HCT116 (cell line): ENCODE results near the gene SFTPA1. TPM values are rescaled to one million over a fixed set of nuclear protein-coding genes. Genes with fewer than 3 reads are reported as not detected.

Experiments used
- ATAC-seq: fragments of 200-7000 bp; cut with Tn5 transposase; 2 replicates; pipeline ENCODE4 v1.9.1; 2020; ENCODE audit warnings: mild to moderate bottlenecking, moderate library complexity
- BruUV-seq: library from RNA; stranded (reverse); fragments of 400-500 nt; replicated peaks from 2 replicates; lab custom pipeline; 2021; lab: Mats Ljungman, UMichigan
- CTCF ChIA-PET: fragments of 300-600 bp; sonication (Branson Sonifier 250); formaldehyde crosslinking; loops from one replicate; lab custom pipeline; 2021; ENCODE audit warnings: antibody characterized with exemption; lab: Charles Lee
- POLR2A ChIA-PET: fragments of 300-600, 350-600 bp; sonication (Branson Sonifier 250); formaldehyde crosslinking; loops from one replicate; lab custom pipeline; 2021; ENCODE audit warnings: antibody characterized with exemption; lab: Charles Lee
- RAD21 ChIA-PET, 2 experiments: fragments of 300-600 bp; sonication (Branson Sonifier 250); formaldehyde crosslinking; loops; one replicate each; lab custom pipeline; 2023; ENCODE audit warnings: low total read pairs in 2 of 2; ENCODE audit not compliant: uncharacterized antibody in 2 of 2, unreplicated experiment in 2 of 2, low non-redundant PET in 1 of 2; lab: Charles Lee
- DNase-seq: peaks from one replicate; pipeline ENCODE4 v3.0.0-alpha.2; 2010; ENCODE audit warnings: low read depth, low spot score
- H2AFZ ChIP-seq: fragments of 200-600 bp; shearing (Covaris generic), sonication (generic); 2 replicates; pipeline ENCODE4 v1.6.1; 2017; ENCODE audit warnings: low read depth, mixed run types, mixed read lengths, antibody characterized with exemption, low read length; ENCODE audit not compliant: poor library complexity, severe bottlenecking
- H3K27ac ChIP-seq: 2 replicates; pipeline ENCODE4 v1.5.1; 2012; ENCODE audit warnings: low read depth, low read length
- H3K27me3 ChIP-seq: fragments of 200-600 bp; sonication (generic); 2 replicates; pipeline ENCODE4 v1.6.1; 2016; ENCODE audit warnings: mixed run types, low read length, mixed read lengths; ENCODE audit not compliant: insufficient read depth
- H3K36me3 ChIP-seq, 2 experiments: fragments of 200-500 bp in 1 of 2; fragments of 200-600 bp in 1 of 2; sonication (Bioruptor generic) in 1 of 2; sonication (generic) in 1 of 2; 2 replicates each; pipeline versions ENCODE4 v1.5.1 to v1.6.1; 2014 to 2016; ENCODE audit warnings: low read length in 2 of 2, inconsistent platforms in 1 of 2, mixed read lengths in 1 of 2, mixed run types in 1 of 2; ENCODE audit not compliant: insufficient read depth in 2 of 2, control insufficient read depth in 1 of 2
- H3K4me1 ChIP-seq, 2 experiments: fragments of 200-600 bp in 1 of 2; sonication (generic) in 1 of 2; 2 replicates each; pipeline versions ENCODE4 v1.5.1 to v1.6.1; 2012 to 2017; ENCODE audit warnings: low read length in 2 of 2, inconsistent platforms in 1 of 2, mild to moderate bottlenecking in 1 of 2, mixed read lengths in 1 of 2, mixed run types in 1 of 2, moderate library complexity in 1 of 2; ENCODE audit not compliant: insufficient read depth in 2 of 2, control insufficient read depth in 1 of 2
- H3K4me2 ChIP-seq: fragments of 200-600 bp; sonication (generic); 2 replicates; pipeline ENCODE4 v1.6.1; 2017; ENCODE audit warnings: mixed run types, low read length, mixed read lengths
- H3K4me3 ChIP-seq, 2 experiments: fragments of 200-600 bp in 1 of 2; sonication (generic) in 1 of 2; replicated peaks in 1 of 2; 2 replicates each; pipeline ENCODE4 v1.5.1; 2011 to 2016; ENCODE audit warnings: low read length in 2 of 2, control low read depth in 1 of 2, low read depth in 1 of 2, mild to moderate bottlenecking in 1 of 2, mixed read lengths in 1 of 2, mixed run types in 1 of 2
- H3K79me2 ChIP-seq: fragments of 200-600 bp; sonication (generic); 2 replicates; pipeline ENCODE4 v1.6.1; 2017; ENCODE audit warnings: mild to moderate bottlenecking, mixed run types, low read length, moderate library complexity, mixed read lengths; ENCODE audit not compliant: insufficient read depth
- H3K9ac ChIP-seq: fragments of 200-600 bp; sonication (generic); 2 replicates; pipeline ENCODE4 v1.6.1; 2016; ENCODE audit warnings: low read length, mixed read lengths
- H3K9me2 ChIP-seq: fragments of 200-600 bp; sonication (generic), shearing (Covaris generic); 2 replicates; pipeline ENCODE4 v1.6.1; 2017; ENCODE audit warnings: mixed run types, mild to moderate bottlenecking, moderate library complexity; ENCODE audit not compliant: insufficient read depth
- H3K9me3 ChIP-seq, 2 experiments: fragments of 200-500 bp in 1 of 2; fragments of 200-600 bp in 1 of 2; sonication (Bioruptor generic) in 1 of 2; sonication (generic) in 1 of 2; 2 replicates each; pipeline ENCODE4 v1.6.1; 2014 to 2017; ENCODE audit warnings: low read length in 2 of 2, mixed read lengths in 2 of 2, inconsistent platforms in 1 of 2, low read depth in 1 of 2, mild to moderate bottlenecking in 1 of 2, mixed run types in 1 of 2, moderate library complexity in 1 of 2; ENCODE audit not compliant: control insufficient read depth in 1 of 2, insufficient read depth in 1 of 2
- H4K20me1 ChIP-seq: fragments of 200-600 bp; sonication (generic), shearing (Covaris generic); 2 replicates; pipeline ENCODE4 v1.6.1; 2017; ENCODE audit warnings: mixed run types, mild to moderate bottlenecking, moderate library complexity; ENCODE audit not compliant: insufficient read depth
- CBX3 ChIP-seq: IDR thresholded peaks from 2 replicates; pipeline ENCODE4 v1.6.1; 2012; ENCODE audit warnings: low read depth
- FOSL1 ChIP-seq: IDR thresholded peaks from 2 replicates; pipeline ENCODE4 v1.6.1; 2012; ENCODE audit warnings: low read depth
- JUND ChIP-seq: IDR thresholded peaks from 2 replicates; pipeline ENCODE4 v1.6.1; 2012
- POLR2A ChIP-seq: IDR thresholded peaks from 2 replicates; pipeline ENCODE4 v1.7.0; 2011; ENCODE audit warnings: borderline replicate concordance; ENCODE audit not compliant: insufficient read depth, insufficient read length; ENCODE audit errors: extremely low read depth
- POLR2AphosphoS5 ChIP-seq: IDR thresholded peaks from 2 replicates; pipeline ENCODE4 v1.6.1; 2011; ENCODE audit warnings: mild to moderate bottlenecking, low read depth, low read length, moderate library complexity
- RAD21 ChIP-seq: IDR thresholded peaks from 2 replicates; pipeline ENCODE4 v1.6.1; 2012; ENCODE audit warnings: low read depth, mild to moderate bottlenecking
- SIN3A ChIP-seq: IDR thresholded peaks from 2 replicates; pipeline ENCODE4 v1.6.1; 2012; ENCODE audit warnings: low read depth
- SRF ChIP-seq: IDR thresholded peaks from 2 replicates; pipeline ENCODE4 v1.6.1; 2012; ENCODE audit warnings: low read depth
- TCF7L2 ChIP-seq: IDR thresholded peaks from 2 replicates; pipeline ENCODE4 v1.7.0; 2011; ENCODE audit warnings: borderline replicate concordance, inconsistent platforms; ENCODE audit not compliant: insufficient read depth, insufficient read length; ENCODE audit errors: extremely low read depth
- YY1 ChIP-seq: IDR thresholded peaks from 2 replicates; pipeline ENCODE4 v1.6.1; 2011; ENCODE audit warnings: low read length, low read depth, moderate library complexity, mild to moderate bottlenecking; ENCODE audit not compliant: insufficient replicate concordance; ENCODE audit errors: extremely low read depth
- intact Hi-C: fragments of 100-400 bp; cut with micrococcal nuclease; formaldehyde crosslinking; loops from 2 replicates; pipeline ENCODE4 v1.10.0; 2022
- total RNA-seq: library from RNA; stranded (reverse); gene quantifications from one replicate; pipeline ENCODE4 v1.2.1, GENCODE V29; 2021; ENCODE audit not compliant: unreplicated experiment
- TF ChIP-seq, protein P1 (sequence below): IDR thresholded peaks from 2 replicates; pipeline ENCODE4 v1.6.1; 2011; ENCODE audit warnings: mild to moderate bottlenecking, low read length, moderate library complexity; ENCODE audit not compliant: insufficient replicate concordance; ENCODE audit errors: extremely low read depth
- TF ChIP-seq, protein P2 (sequence below), 3 experiments: fragments of 200-600 bp in 1 of 3; sonication (generic) in 1 of 3; IDR thresholded peaks in 2 of 3; conservative IDR thresholded peaks in 1 of 3; 2 replicates each; pipeline ENCODE4 v1.5.1; 2012 to 2017; ENCODE audit warnings: low read depth in 2 of 3, low read length in 2 of 3, antibody characterized with exemption in 1 of 3, borderline replicate concordance in 1 of 3, control low read depth in 1 of 3, mild to moderate bottlenecking in 1 of 3, mixed read lengths in 1 of 3, mixed run types in 1 of 3, moderate library complexity in 1 of 3; ENCODE audit not compliant: insufficient read depth in 1 of 3
- TF ChIP-seq, protein P3 (sequence below): IDR thresholded peaks from 2 replicates; pipeline ENCODE4 v1.6.1; 2012; ENCODE audit warnings: low read depth

SFTPA1 gene
- total RNA-seq, 1 experiment from 2014 or later: 6.5 TPM

DNA sequence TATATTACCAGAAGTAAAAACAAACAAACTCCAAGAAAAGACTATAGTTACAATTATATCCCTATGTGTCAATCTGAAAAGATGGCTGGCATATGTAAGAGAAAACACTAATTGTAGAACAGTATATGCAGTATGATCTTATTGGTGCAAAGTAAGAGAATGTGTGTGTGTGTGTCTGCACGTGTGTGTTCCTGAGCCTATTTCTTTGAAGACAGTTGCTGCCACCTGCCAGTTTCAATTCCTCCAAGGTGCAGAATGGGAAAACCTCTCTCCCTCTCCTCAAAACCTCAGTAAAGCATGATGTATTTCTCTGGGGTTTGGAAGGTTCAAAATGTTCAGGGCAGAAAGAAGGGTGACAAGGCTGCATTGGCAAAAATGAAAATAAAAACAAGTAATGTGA, 8.8 kb upstream of the SFTPA1 start:
- H3K4me1 ChIP-seq: no peaks in the 10 kb centered on the region
- ChIA-PET RAD21 (no interaction called here), CTCF (no interaction called here), POLR2A (no interaction called here)
- H3K4me2 ChIP-seq: no peak overlapping the region
- ATAC-seq (no peak), DNase-seq (no peak)
- TF ChIP-seq POLR2A: no peak
- TF ChIP-seq CBX3: no peak
- no peak for TF ChIP-seq SIN3A
- TF ChIP-seq, protein P1, sequence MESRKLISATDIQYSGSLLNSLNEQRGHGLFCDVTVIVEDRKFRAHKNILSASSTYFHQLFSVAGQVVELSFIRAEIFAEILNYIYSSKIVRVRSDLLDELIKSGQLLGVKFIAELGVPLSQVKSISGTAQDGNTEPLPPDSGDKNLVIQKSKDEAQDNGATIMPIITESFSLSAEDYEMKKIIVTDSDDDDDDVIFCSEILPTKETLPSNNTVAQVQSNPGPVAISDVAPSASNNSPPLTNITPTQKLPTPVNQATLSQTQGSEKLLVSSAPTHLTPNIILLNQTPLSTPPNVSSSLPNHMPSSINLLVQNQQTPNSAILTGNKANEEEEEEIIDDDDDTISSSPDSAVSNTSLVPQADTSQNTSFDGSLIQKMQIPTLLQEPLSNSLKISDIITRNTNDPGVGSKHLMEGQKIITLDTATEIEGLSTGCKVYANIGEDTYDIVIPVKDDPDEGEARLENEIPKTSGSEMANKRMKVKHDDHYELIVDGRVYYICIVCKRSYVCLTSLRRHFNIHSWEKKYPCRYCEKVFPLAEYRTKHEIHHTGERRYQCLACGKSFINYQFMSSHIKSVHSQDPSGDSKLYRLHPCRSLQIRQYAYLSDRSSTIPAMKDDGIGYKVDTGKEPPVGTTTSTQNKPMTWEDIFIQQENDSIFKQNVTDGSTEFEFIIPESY: no peak
- no peaks in the 10 kb centered on the region for H3K27me3 ChIP-seq
- no peak overlapping the region for H3K4me3 ChIP-seq
- H3K79me2 ChIP-seq: no peaks in the 10 kb centered on the region
- no peak overlapping the region for H2AFZ ChIP-seq
- no peak overlapping the region for H3K27ac ChIP-seq
- no peaks in the 10 kb centered on the region for H3K36me3 ChIP-seq
- no TSS peak for BruUV-seq
- no peak overlapping the region for H3K9ac ChIP-seq
- no peaks in the 10 kb centered on the region for H3K9me2 ChIP-seq
- H3K9me3 ChIP-seq: peaks cover 0 to 7% of the 10 kb centered on the region in 2 experiments; a peak in 2 of 4 replicates
- no peaks in the 10 kb centered on the region for H4K20me1 ChIP-seq
- intact Hi-C loops: no loop called here

DNA sequence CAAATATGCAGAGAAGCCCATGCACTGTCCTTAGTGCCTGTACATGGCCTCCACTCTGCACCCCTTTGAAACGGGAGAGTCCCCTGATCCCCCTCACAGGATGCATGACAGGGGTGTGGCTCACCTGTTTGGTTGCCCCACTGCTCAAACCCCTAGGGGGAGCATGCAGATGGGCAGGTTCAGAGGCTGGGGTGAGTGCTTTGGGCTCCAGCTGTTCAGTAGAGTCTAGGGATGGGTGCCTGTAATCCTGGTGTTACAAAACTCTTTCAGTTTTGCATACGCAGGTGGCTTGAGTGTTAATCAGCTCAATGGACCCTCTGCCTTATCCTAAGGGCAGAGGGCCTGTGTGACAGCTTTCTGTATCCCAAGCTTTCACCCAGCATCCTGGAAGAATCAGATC, 7.8 kb upstream of the SFTPA1 start:
- 0 out of 2 replicates have a peak, but pooled peaks have one; percentile 25 for ATAC-seq
- no TSS peak for BruUV-seq
- no peak overlapping the region for H3K4me2 ChIP-seq
- no peaks in the 10 kb centered on the region; a peak in 2 of 4 replicates for H3K9me3 ChIP-seq
- ChIA-PET RAD21 (no interaction called here), POLR2A (no interaction called here), CTCF (no interaction called here)
- H4K20me1 ChIP-seq: no peaks in the 10 kb centered on the region
- H2AFZ ChIP-seq: no peak overlapping the region
- no peak overlapping the region for H3K27ac ChIP-seq
- no peaks in the 10 kb centered on the region for H3K4me1 ChIP-seq
- H3K36me3 ChIP-seq: no peaks in the 10 kb centered on the region
- no peak overlapping the region for H3K9ac ChIP-seq
- H3K9me2 ChIP-seq: no peaks in the 10 kb centered on the region
- no peaks in the 10 kb centered on the region for H3K27me3 ChIP-seq
- H3K4me3 ChIP-seq: no peak overlapping the region
- DNase-seq: no peak
- H3K79me2 ChIP-seq: no peaks in the 10 kb centered on the region
- intact Hi-C loops: no loop called here
- TF ChIP-seq, protein P2, sequence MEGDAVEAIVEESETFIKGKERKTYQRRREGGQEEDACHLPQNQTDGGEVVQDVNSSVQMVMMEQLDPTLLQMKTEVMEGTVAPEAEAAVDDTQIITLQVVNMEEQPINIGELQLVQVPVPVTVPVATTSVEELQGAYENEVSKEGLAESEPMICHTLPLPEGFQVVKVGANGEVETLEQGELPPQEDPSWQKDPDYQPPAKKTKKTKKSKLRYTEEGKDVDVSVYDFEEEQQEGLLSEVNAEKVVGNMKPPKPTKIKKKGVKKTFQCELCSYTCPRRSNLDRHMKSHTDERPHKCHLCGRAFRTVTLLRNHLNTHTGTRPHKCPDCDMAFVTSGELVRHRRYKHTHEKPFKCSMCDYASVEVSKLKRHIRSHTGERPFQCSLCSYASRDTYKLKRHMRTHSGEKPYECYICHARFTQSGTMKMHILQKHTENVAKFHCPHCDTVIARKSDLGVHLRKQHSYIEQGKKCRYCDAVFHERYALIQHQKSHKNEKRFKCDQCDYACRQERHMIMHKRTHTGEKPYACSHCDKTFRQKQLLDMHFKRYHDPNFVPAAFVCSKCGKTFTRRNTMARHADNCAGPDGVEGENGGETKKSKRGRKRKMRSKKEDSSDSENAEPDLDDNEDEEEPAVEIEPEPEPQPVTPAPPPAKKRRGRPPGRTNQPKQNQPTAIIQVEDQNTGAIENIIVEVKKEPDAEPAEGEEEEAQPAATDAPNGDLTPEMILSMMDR (IDR thresholded peaks at IDR 0.05 in 2 of 3, conservative IDR thresholded peaks at IDR 0.05 in 1 of 3; ENCODE audit: borderline replicate concordance in 1 of 3, insufficient read depth in 1 of 3, low read depth in 2 of 3, low read length in 2 of 3): no peak
- no peak for TF ChIP-seq SRF
- no peak for TF ChIP-seq RAD21
- TF ChIP-seq POLR2AphosphoS5: no peak
- TF ChIP-seq, protein P3, sequence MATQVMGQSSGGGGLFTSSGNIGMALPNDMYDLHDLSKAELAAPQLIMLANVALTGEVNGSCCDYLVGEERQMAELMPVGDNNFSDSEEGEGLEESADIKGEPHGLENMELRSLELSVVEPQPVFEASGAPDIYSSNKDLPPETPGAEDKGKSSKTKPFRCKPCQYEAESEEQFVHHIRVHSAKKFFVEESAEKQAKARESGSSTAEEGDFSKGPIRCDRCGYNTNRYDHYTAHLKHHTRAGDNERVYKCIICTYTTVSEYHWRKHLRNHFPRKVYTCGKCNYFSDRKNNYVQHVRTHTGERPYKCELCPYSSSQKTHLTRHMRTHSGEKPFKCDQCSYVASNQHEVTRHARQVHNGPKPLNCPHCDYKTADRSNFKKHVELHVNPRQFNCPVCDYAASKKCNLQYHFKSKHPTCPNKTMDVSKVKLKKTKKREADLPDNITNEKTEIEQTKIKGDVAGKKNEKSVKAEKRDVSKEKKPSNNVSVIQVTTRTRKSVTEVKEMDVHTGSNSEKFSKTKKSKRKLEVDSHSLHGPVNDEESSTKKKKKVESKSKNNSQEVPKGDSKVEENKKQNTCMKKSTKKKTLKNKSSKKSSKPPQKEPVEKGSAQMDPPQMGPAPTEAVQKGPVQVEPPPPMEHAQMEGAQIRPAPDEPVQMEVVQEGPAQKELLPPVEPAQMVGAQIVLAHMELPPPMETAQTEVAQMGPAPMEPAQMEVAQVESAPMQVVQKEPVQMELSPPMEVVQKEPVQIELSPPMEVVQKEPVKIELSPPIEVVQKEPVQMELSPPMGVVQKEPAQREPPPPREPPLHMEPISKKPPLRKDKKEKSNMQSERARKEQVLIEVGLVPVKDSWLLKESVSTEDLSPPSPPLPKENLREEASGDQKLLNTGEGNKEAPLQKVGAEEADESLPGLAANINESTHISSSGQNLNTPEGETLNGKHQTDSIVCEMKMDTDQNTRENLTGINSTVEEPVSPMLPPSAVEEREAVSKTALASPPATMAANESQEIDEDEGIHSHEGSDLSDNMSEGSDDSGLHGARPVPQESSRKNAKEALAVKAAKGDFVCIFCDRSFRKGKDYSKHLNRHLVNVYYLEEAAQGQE: no peak
- TF ChIP-seq YY1: no peak
- TF ChIP-seq TCF7L2: no peak
- no peak for TF ChIP-seq JUND
- no peak for TF ChIP-seq FOSL1
